ACC112 (cell line): ENCODE data around the gene PTH2R.

ENCODE experiments used
- H2AFZ ChIP-seq: fragments of 200-600 bp; sonication (generic); one replicate; pipeline ENCODE4 v1.6.0; 2017; ENCODE audit warnings: antibody characterized with exemption, low read length; ENCODE audit not compliant: unreplicated experiment
- H3K27ac ChIP-seq: fragments of 200-600 bp; sonication (generic); 2 replicates; pipeline ENCODE4 v1.5.1; 2014; ENCODE audit warnings: low read depth, mild to moderate bottlenecking, antibody characterized with exemption, low read length, moderate library complexity
- H3K27me3 ChIP-seq: fragments of 200-600 bp; sonication (generic); 2 replicates; pipeline ENCODE4 v1.6.1; 2014; ENCODE audit warnings: mild to moderate bottlenecking, antibody characterized with exemption, low read length, moderate library complexity, mixed read lengths; ENCODE audit not compliant: insufficient read depth
- H3K36me3 ChIP-seq: fragments of 200-600 bp; sonication (generic); 2 replicates; pipeline ENCODE4 v1.6.1; 2016; ENCODE audit warnings: mild to moderate bottlenecking, antibody characterized with exemption, low read length, moderate library complexity, mixed read lengths; ENCODE audit not compliant: insufficient read depth
- H3K4me1 ChIP-seq: fragments of 200-600 bp; sonication (generic); one replicate; pipeline ENCODE4 v1.6.1; 2016; ENCODE audit warnings: low read length, mixed read lengths; ENCODE audit not compliant: insufficient read depth, unreplicated experiment, control insufficient read depth
- H3K4me3 ChIP-seq: fragments of 200-600 bp; sonication (generic); 2 replicates; pipeline ENCODE4 v1.5.1; 2014; ENCODE audit warnings: mild to moderate bottlenecking, low read depth, low read length
- H3K79me2 ChIP-seq: fragments of 200-600 bp; sonication (generic); one replicate; pipeline ENCODE4 v1.6.0; 2016; ENCODE audit warnings: low read length; ENCODE audit not compliant: control insufficient read depth, unreplicated experiment, insufficient read depth

The PTH2R gene

GRCh38 chr2:208406474-208407451, at the start of gene PTH2R:
TSS of gene PTH2R (plus strand) at chr2:208406792. CDS start at chr2:208407044, 252 bp downstream.
- H3K27me3 ChIP-seq = peaks cover 90% of the 10 kb centered on the region
- peak within 1 kb of the TSS; percentile 57 for H3K4me3 ChIP-seq
- H3K27ac ChIP-seq = no peak within 1 kb of the TSS
- H3K79me2 ChIP-seq = no peaks in the 10 kb centered on the region
- peaks cover 4% of the 10 kb centered on the region for H3K4me1 ChIP-seq
- no peaks in the 10 kb centered on the region for H3K36me3 ChIP-seq
- H2AFZ ChIP-seq = peak within 1 kb of the TSS; percentile 16

- peaks cover 17% of the 10 kb centered on the region for H3K4me1 ChIP-seq
- no peak overlapping the region for H3K27ac ChIP-seq
- H3K36me3 ChIP-seq = peaks cover 33% of the 10 kb centered on the region
Measured at GRCh38 chr2:208356846-208357574, 49.6 kb upstream of the PTH2R start.

GRCh38 chr2:208358758-208359631, 47.6 kb upstream of the PTH2R start:
- peaks cover 23% of the 10 kb centered on the region for H3K36me3 ChIP-seq
- peaks cover 23% of the 10 kb centered on the region for H3K4me1 ChIP-seq
- H3K4me3 ChIP-seq = 0 out of 2 replicates have a peak overlapping the region, but pooled peaks have one; percentile 15
- no peaks in the 10 kb centered on the region for H3K79me2 ChIP-seq
- no peak overlapping the region for H2AFZ ChIP-seq
- no peak overlapping the region for H3K27ac ChIP-seq
- no peaks in the 10 kb centered on the region for H3K27me3 ChIP-seq

More at GRCh38 chr2:208356846-208357574, 49.6 kb upstream of the PTH2R start:
- Histone ChIP-seq H2AFZ (no peak overlapping the region), H3K27me3 (no peaks in the 10 kb centered on the region), H3K79me2 (no peaks in the 10 kb centered on the region), H3K4me3 (no peak overlapping the region)

- H3K4me3 ChIP-seq = no peak overlapping the region
- H3K79me2 ChIP-seq = no peaks in the 10 kb centered on the region
- peaks cover 17% of the 10 kb centered on the region; the same call in 1 of the 2 replicates for H3K36me3 ChIP-seq
- no peak overlapping the region for H2AFZ ChIP-seq
- H3K4me1 ChIP-seq = peaks cover 23% of the 10 kb centered on the region
- H3K27ac ChIP-seq = no peak overlapping the region
- H3K27me3 ChIP-seq = no peaks in the 10 kb centered on the region
Measured at GRCh38 chr2:208359632-208359986, 47.0 kb upstream of the PTH2R start.

- Histone ChIP-seq H3K4me1 (peaks cover 23% of the 10 kb centered on the region), H2AFZ (no peak overlapping the region), H3K27me3 (no peaks in the 10 kb centered on the region), H3K36me3 (0 out of 2 replicates have a peak, but pooled peaks cover 14% of the 10 kb centered on the region), H3K79me2 (no peaks in the 10 kb centered on the region), H3K27ac (no peak overlapping the region), H3K4me3 (no peak overlapping the region)
Measured at GRCh38 chr2:208360259-208361076, 46.1 kb upstream of the PTH2R start.

- H3K36me3 ChIP-seq = 0 out of 2 replicates have a peak, but pooled peaks cover 12% of the 10 kb centered on the region
- H3K27ac ChIP-seq = no peak overlapping the region
- no peaks in the 10 kb centered on the region for H3K79me2 ChIP-seq
- H3K27me3 ChIP-seq = no peaks in the 10 kb centered on the region
- no peak overlapping the region for H2AFZ ChIP-seq
- H3K4me1 ChIP-seq = peaks cover 23% of the 10 kb centered on the region
- H3K4me3 ChIP-seq = no peak overlapping the region
Measured at GRCh38 chr2:208361077-208361441, 45.5 kb upstream of the PTH2R start.

GRCh38 chr2:208363485-208363884, 43.1 kb upstream of the PTH2R start:
- no peaks in the 10 kb centered on the region for H3K79me2 ChIP-seq

GRCh38 chr2:208366215-208367127, 40.1 kb upstream of the PTH2R start:
- Histone ChIP-seq H3K4me1 (peaks cover 25% of the 10 kb centered on the region), H3K36me3 (0 out of 2 replicates have a peak, but pooled peaks cover 4% of the 10 kb centered on the region), H3K4me3 (no peak overlapping the region), H3K27ac (no peak overlapping the region), H3K79me2 (no peaks in the 10 kb centered on the region), H2AFZ (no peak overlapping the region), H3K27me3 (no peaks in the 10 kb centered on the region)

More at GRCh38 chr2:208363485-208363884, 43.1 kb upstream of the PTH2R start:
- no peaks in the 10 kb centered on the region for H3K27me3 ChIP-seq
- H2AFZ ChIP-seq = no peak overlapping the region
- H3K4me3 ChIP-seq = no peak overlapping the region
- H3K36me3 ChIP-seq = 0 out of 2 replicates have a peak, but pooled peaks cover 12% of the 10 kb centered on the region
- no peak overlapping the region for H3K27ac ChIP-seq
- peaks cover 11% of the 10 kb centered on the region for H3K4me1 ChIP-seq

- Histone ChIP-seq H3K36me3 (0 out of 2 replicates have a peak, but pooled peaks cover 4% of the 10 kb centered on the region), H3K4me3 (no peak overlapping the region), H3K27me3 (peaks cover 2% of the 10 kb centered on the region; the same call in 1 of the 2 replicates), H3K79me2 (no peaks in the 10 kb centered on the region), H3K4me1 (peaks cover 19% of the 10 kb centered on the region), H2AFZ (no peak overlapping the region), H3K27ac (no peak overlapping the region)
Measured at GRCh38 chr2:208369091-208369490, 37.5 kb upstream of the PTH2R start.
